LNCaP clone FGC (cell line): ENCODE measurements around the gene ULK2.

Experiments
- DNase-seq: peaks from one replicate; pipeline ENCODE4 v3.0.0-alpha.2; 2011; ENCODE audit warnings: low read depth
- H3K4me3 ChIP-seq: 2 replicates; pipeline ENCODE4 v1.5.1; 2011; ENCODE audit warnings: mild to moderate bottlenecking, low read depth, low read length, control low read depth
- CTCF ChIP-seq: IDR thresholded peaks from 2 replicates; pipeline ENCODE4 v1.5.1; 2012; ENCODE audit warnings: mild to moderate bottlenecking; ENCODE audit not compliant: control insufficient read depth, insufficient read depth; ENCODE audit errors: extremely low read depth

ULK2 gene

GRCh38 chr17:19759568-19760549 lies 107.9 kb downstream of the ULK2 start:
- TF ChIP-seq CTCF, result no peak
- no peak overlapping the region for H3K4me3 ChIP-seq
- DNase-seq, result no peak

- no peak for TF ChIP-seq CTCF
- no peak for DNase-seq
- no peak overlapping the region for H3K4me3 ChIP-seq
Measured at GRCh38 chr17:19757536-19758180, 110.1 kb downstream of the ULK2 start.

GRCh38 chr17:19756546-19756945 lies 111.2 kb downstream of the ULK2 start:
- no peak for TF ChIP-seq CTCF

GRCh38 chr17:19755821-19756510 lies 111.8 kb downstream of the ULK2 start:
- no peak overlapping the region for H3K4me3 ChIP-seq
- TF ChIP-seq CTCF, result no peak
- DNase-seq, result no peak

More at GRCh38 chr17:19756546-19756945, 111.2 kb downstream of the ULK2 start:
- DNase-seq, result no peak
- no peak overlapping the region for H3K4me3 ChIP-seq

- DNase-seq, result no peak
- no peak for TF ChIP-seq CTCF
- H3K4me3 ChIP-seq, result no peak overlapping the region
Measured at GRCh38 chr17:19755392-19755791, 112.3 kb downstream of the ULK2 start.

GRCh38 chr17:19753661-19754463 lies 113.9 kb downstream of the ULK2 start:
- H3K4me3 ChIP-seq, result no peak overlapping the region
- peak; percentile 91 for TF ChIP-seq CTCF
- peak; percentile 64 for DNase-seq
